GM21786 (cell line): ENCODE data around the gene TP53TG5.

Experiments
- ATAC-seq: cut with Tn5 transposase; IDR thresholded peaks from one replicate; pipeline ENCODE4 v1.9.1; 2021; ENCODE audit not compliant: unreplicated experiment

TP53TG5 gene

GRCh38 chr20:45347297-45347935 is 30.7 kb downstream of the TP53TG5 start:
- ATAC-seq = no peak

DNA sequence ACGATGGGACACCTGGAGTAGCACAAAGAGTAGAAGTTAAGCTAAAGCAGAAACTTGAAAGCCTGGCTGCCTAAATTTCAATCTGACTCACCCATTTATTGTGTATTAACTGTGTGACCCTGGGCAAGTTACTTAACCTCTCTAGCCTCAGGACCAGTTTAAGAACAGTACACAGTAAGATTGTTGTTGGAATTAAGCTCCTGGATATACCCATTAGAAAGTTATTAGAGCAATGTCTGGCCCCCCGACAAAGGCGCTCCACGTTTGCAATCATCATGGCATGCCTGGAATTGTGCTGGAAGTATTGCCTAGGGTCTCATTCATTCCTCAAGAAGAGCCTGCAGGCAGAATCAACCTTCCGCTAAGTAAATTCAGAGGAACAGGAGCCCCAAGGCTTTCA is 31.3 kb downstream of the TP53TG5 start:
- no peak for ATAC-seq

DNA sequence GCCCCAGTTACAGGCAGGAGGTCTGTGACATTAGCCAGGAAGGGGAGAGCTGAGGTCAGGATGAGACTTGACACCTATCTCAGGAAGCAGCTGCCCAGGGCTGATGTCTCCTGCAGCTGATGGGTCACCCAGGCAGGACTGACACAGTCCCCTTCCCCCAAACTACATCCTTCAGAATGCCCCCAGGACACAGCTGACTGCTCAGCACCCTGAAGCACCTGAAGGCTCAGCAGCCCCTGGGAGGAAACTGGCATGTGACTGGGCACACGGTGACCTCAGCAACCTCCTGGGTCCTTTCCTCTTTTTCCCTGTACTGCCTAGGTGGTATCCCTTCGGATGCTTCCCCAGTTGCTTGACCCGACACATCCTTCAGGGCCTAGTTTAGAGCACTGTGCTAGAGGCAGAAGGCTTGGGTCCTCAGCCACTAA is 31.8 kb downstream of the TP53TG5 start:
- no peak for ATAC-seq

- ATAC-seq = no peak
Observed at GRCh38 chr20:45345104-45345936, 32.8 kb downstream of the TP53TG5 start.

- ATAC-seq = no peak
Observed at GRCh38 chr20:45344168-45344860, 33.8 kb downstream of the TP53TG5 start.

DNA sequence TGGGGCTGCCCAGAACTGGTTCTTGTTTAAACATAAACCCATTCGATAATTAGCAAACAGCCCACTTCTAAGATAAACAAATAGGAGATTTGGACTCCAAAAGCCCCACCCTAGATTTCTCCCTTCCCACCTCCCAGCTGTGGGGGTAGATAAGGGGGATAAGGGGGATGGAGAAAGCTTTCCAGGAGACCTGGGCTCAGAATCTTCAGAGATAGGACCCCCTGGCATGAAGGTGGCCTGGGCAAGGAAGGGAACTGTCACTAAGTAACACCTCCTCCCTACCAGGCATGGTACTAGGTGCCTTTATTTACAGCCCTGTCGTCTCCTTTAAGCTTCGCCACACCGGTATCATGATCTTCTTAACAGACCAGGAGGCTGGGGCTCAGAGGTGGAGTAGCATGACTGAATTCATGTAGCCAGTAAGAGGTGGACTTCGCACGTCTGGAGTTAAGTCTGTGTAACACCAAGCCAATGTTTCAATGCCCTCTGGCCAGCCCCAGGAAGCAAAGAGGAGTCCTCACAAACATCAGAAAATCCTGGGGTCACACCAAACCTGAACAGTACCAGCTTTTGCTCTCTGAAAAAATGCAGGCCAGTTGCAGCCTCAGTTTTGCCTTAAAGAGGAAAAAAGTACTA is 34.5 kb downstream of the TP53TG5 start:
- ATAC-seq = no peak

GRCh38 chr20:45342855-45343531 is 35.1 kb downstream of the TP53TG5 start:
- no peak for ATAC-seq

GRCh38 chr20:45341939-45342854 is 35.9 kb downstream of the TP53TG5 start:
- ATAC-seq = no peak

DNA sequence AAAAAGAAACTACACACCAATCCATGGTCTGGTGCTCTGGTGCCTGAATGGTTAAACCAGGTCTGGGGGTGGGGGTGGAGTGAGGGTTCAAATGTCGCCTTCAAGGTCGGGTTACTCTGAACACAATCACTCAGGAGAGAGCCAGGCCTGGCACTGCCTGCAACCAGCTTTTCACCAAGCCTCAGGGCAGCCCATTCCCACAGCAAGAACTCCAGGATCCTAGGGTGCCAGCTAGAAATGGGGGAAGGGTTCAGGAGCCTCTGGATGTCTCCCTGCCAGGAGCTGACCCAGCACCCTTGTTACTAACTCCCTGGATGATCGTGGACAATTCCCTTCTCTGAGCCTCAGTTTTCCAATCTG is 36.6 kb downstream of the TP53TG5 start:
- ATAC-seq = no peak

DNA sequence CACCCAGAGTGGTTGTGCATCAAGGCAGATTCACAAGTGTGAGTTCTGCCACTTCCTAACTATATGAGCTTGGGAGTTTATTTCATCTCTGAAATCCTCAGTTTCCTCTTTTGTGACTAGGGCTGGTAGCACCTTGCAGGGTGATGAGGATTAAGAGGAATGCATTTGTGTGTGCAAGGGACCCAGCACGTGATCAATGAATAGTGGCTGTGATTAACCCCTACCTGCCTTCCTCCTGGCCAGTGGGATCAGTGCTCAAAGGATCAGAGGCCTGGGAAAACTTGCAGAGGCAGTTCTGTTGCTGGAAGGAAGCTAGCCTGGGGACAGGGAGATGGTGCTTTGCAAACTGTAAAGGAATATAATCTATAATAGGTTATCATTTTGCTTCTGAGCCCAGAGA is 37.2 kb downstream of the TP53TG5 start:
- ATAC-seq = no peak

GRCh38 chr20:45340236-45340847 is 37.8 kb downstream of the TP53TG5 start:
- no peak for ATAC-seq

GRCh38 chr20:45339799-45340198 is 38.3 kb downstream of the TP53TG5 start:
- no peak for ATAC-seq

DNA sequence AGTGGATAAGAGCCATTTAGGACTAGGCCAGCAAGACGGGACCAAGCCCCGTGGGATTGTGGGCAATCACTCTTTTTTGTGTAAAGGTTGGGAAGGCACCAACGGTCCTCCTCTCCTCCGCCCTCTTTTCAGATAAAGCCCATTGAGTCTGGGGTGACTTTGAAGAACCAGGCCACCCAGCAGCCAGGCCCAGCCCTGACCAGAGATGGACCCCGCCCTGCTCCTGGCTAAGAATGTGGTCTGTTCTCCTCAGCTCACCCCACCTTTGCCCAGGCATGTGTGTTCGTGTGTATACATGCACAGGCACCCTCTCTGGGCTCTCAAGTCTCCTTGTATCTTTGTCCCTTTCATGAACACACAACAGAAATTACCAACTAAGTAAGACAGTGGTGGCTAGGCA is 39.0 kb downstream of the TP53TG5 start:
- no peak for ATAC-seq

- ATAC-seq = no peak
Observed at GRCh38 chr20:45338121-45339030, 39.7 kb downstream of the TP53TG5 start.

DNA sequence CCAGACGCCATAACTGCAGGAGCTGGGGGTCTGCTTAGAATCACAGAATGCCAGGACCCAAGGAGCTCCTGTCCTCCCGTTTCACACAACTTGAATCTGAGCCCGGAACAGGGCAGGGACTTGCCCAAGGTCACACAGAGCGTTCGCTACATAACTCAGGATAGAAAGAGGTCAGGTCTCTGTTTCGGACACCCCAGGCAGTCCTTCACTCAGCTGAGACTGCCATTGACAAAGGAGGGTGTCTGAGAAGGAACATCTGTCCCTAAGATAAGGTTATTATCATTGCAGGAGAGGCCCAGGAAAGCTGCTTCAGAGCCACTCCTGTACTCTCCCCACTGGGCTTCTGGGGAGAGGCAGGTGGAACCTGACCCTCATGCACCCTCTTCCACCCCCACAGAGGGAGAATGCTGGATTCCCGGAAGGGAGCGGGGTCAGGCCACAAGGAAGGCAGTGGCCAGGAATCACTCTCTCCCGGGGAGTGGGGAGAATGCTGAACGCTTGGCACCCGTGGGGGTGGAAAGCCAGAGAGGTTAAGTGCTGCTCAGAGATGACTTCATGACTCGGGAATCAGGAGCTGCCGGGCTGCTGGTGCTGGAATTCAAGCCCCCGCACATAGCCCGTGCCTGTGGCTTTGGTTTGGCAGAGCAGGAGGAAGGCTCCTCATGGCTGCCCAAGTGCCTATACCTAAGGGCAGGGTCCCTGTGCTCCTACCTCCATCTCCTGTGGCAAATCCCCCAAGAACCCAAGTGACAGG is 40.6 kb downstream of the TP53TG5 start:
- no peak for ATAC-seq

- ATAC-seq = no peak
Observed at GRCh38 chr20:45336530-45337366, 41.4 kb downstream of the TP53TG5 start.

- ATAC-seq = no peak
Observed at GRCh38 chr20:45330476-45330875, 47.6 kb downstream of the TP53TG5 start.
